Stimulated activated CD4-positive, alpha-beta T cell treated with anti-CD3 and anti-CD28 coated beads, Interleukin-4, amount 100 ng/mL, for 24 hours (primary cell): ENCODE data around the gene PAM.

ENCODE experiments used
- DNase-seq: peaks from one replicate; pipeline ENCODE4 v3.0.0-alpha.2; 2020

The PAM gene

DNA sequence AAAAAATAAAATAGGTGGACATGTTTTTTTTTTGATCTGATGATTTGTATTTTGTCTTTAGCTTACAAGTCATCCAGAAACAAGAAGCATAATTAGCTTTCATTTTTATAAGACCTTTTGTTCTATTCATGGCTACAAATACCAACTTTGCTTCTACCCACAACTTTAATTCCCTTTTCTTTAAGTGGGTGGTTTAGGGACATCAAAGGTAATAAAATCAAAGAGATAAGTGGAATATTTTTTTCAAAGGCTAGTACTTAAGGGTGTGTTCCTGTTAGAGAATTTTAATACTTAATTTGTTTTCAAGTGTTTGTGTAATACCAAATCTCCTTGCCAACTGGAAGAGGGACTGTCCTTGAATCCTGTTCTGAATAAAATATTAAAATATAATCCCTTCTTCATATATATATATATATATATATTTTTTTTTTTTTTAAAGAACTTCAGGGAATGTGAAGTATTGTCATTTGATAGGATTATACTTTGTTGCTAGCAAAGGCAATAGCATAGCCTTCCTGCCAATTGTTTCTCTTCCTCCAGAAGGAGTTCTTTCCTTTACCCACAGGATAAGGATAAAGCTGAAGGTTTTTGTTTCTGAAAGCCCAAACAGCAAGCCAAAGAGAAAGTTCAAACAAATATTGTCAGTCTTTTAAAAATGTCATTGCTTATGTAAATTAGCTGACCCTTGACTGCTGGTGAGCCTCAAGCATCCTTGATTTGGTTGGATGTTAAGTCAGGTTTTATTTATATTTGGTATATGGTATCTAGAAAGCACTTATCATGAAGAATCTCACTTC is 108.9 kb downstream of the PAM start:
- no peak for DNase-seq

DNA sequence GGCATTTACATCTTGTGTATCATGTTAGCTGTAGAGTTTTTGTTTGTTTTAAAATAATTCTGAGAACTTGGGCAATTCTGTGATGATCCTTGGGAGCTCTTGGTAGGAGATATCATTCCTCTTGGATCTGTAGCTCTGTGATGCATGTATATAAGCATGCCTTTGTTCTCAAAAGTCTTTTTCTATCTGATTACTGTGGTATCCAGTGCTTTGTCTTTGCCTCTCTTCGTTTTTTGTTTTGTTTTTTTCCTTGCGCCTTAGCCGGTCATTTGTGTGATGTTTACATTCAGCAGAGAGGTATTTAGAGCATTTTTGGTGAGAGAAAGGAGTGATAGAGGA is 110.0 kb downstream of the PAM start:
- DNase-seq: no peak

DNA sequence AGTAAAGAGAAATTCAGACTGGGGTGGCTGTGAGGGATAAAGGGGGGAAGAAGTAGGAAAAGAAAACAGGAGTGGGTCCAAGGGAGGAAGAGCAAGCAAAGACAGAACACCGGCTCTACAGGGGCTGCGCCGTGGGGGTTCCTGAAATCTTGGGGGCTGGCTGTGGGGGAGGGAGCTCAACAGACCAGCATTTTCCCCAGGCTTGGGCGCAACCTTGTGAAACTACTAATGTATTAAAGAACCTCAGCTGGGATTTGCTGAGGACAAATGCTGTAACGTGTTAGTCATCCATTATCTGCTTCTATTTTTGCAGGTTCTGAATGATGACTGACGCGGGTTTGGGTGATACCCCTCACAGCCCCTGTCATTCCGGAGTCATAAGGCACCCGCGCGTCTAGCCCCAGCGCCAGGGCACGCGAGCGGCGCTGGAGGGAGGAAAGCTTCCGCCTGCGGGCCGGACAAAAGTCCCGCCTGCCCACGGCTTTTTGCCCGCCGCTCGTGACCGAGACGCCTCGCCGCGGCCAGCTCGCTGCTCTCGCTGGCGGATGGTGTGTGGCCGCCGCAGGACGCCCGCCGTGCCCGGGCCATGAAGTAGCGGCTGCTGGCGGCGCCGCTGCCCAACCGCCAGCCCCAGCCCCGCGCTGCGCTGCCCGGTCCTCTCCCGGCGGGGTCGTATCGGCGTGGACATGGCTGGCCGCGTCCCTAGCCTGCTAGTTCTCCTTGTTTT is 110.6 kb downstream of the PAM start:
- DNase-seq: peak; percentile 44

DNA sequence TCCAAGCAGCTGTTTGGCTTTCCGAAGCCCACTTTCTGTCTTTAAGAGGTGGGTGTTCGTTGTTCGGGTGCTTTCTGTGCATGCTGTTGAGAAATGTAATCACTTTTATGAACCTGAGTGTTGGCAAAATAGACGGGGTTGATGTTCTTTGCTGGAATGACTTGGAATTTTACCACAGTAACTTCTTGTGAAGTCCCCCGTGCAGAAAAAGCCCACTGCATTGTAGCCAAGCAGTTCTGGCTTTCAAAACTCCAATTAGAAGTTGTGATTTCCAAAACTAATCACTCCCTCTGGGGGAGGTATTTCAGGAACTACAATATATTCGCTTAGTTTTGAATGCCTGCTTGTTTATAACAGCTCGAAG is 111.1 kb downstream of the PAM start:
- DNase-seq: no peak

DNA sequence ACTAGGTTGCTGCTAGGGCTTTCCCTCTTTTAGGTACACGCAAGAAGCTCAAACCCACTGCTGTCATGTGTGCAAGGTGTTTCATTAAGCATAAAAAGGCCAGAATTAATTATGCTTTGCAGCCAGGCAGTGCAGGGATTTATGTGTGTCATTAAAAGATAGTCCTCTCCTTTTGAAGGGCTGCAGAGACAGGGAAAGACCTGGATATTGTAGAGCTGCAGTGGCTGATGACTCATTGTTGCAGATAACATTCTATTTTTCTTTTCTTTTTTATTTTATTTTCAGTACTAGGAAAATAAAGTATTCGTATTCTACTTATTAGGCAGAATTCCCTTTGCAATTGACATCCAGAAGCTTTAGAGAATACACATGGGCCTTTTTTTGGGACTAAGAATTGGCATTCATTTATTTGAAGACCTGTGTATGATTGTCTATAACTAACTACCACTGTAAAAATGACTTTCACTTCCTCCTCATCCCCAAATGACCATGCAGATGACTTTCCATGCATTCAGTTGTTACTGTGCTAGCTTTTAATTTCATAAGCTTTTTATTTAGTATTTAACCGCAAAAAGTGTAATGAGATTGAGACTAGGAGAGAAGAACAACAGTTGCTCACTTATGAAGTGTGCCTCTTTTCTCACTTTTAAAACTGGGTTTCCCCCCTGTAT is 113.0 kb downstream of the PAM start:
- DNase-seq: no peak

DNA sequence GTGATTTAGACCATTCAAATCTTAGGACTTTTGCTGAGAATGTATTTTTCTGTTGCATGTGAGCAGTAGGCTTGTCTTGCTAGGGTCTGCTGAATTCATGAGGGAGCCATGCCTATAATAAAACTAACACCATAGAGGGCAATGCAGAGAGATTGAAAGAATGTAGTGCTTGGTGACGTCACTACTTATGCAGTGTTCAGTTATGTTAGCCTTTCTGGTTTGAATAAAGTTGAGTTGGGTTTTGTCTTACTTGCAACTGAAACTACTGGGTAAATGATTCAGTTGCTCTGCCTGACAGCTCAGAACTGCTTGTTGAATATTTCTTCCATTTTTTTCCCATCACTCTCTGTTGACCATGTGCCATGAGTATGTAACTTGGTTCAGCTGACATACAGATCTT is 114.1 kb downstream of the PAM start:
- no peak for DNase-seq

DNA sequence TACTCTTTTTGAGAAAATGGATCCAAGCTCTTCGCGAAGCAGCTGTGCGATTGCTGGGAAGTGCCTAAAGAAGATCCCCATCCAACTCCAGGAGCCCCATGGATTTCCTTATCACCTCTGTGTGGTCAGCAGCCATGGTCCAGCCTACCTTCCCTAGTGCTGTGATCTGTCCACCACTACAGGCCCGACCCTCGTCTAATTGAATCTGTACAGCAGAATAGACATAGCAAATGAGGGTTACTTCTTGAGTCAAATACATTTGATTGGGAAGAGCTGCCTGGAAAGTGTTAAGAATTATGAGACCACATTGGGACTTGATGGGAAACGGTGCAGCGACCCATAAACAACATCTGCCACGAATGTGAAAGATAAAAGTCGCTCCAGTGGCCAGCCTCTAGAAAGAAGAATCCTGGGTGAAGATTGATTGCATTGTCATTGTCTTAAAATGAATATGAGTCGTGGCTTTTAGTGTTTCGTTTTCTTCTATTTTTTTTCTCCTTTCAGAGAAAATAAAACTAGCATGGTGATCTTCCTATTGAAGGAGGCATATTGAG is 118.4 kb downstream of the PAM start:
- no peak for DNase-seq

DNA sequence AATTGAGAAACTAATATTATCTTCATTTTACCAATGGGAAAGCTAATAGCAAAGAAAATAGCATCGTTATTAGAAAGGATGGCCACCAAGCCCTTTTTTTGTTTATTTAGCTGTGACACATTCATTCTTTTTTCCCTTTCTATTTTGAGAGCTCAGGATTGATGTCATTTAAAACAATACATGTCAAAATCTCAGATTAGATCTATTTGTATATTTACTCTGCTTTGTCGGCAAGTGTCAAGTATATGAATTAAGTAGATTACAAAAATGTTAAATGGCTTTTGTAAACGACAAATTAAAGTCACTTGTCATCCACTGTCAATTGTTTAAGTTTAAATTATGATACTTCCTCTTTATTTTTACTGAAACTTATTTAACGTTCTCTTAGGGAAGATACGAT is 118.9 kb downstream of the PAM start:
- DNase-seq: no peak

DNA sequence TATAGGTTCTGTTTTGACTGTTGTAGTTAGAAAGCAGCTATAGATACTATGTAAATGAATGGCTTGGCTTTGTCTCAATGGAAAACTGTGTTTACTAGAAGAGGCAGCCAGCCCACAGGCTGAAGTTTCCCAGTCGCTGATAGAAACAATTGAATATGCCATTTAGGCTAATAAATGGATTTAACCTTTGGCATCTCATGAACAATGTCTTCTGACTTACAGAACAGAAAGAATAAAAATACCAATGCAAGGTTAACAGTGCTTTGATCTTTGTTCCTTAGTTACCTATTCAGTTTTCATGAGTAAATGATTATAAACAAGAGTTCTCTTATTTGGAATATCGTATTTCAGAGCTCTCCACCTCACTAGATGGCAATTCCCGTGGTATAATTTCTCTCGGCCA is 120.6 kb downstream of the PAM start:
- DNase-seq: no peak

DNA sequence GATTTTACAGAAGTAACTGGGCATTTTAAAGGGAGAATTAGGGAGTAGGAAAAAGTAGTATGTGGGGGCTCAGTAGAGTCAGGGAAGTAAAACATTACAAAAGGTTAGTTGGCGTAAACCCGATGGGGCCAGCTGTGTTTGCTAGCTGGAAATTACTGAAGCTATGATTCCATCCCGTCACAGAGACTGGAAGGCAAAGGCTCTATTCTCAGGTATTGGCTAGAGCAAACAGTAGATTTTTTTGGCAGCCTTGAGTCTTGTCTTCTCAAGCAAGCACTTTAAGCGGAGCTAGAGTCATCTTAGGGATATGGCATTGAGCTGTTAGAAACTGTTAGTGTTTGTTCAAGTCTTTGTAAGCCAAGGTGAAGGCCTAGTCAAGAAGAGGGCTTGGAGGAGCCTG is 121.5 kb downstream of the PAM start:
- DNase-seq: no peak

DNA sequence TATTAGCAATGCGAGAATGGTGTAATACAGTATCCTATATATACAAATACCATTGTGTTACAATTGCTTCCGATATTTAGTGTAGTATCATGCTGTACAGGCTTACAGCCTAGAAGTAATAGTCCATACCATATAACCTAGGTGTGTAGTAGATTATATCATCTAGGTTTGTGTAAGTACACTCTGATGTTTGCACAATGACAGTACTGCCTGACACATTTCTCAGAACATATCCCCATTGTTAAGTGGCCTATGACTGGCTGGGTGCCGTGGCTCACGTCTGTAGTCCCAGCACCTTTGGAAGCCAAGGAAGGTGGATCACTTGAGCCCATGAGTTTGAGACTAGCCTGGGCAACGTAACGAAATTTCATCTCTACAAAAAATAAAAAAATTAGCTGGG is 124.6 kb downstream of the PAM start:
- no peak for DNase-seq

DNA sequence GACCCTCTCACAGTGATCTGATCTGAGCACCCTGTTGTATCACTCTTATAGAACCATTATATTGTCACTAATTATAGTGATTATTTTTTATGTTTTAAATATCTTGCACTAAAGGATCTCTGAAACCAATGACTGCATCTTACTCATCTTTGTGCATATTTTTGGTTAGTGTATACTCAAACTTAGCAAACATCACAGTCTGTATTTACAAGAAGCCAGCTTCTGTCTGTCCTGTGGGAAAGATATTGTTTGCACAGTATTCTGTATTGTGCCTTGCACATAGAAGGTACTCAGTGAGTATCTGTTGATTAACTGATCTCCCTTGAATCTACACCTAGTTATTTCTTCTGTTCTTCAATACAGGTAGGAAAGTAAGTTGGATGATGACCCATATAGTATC is 131.5 kb downstream of the PAM start:
- DNase-seq: no peak

DNA sequence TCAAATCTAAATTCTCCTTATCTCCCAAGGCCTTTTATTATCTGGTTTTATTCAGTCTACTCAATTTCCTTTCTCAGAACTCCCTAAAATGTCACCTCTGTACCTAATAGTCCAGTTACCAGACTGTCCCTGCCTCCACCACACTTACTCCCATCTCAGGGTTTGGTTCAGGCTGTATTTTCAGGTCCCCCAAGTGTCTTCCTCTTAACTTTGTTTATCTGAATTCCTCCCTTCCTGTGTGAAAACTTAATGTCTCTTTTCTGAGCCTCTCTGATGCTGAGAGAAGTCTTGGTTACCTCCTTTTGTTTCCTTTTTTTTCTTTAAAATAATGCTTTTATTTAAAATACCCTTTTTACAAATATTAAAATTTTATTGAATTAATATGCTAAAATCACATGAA is 133.4 kb downstream of the PAM start:
- DNase-seq: no peak

DNA sequence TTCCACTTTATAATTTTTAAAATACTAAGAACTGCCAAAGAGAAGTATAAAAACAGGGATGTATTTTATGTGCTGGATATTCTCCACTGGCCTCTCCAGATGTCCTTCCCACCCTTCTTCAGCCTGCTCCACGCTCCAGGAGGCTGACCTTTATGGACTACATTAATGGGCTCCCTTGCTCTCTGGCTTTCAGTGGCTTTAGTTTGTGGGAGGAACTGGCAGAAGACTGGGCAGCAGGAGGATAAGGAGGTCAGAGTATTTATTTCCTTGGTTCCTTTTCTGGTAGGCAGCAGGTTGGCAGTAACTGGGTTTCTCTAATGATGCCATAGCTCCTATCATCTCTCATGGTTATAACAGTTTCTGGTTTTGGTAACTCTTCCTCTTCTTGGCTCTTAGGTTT is 133.9 kb downstream of the PAM start:
- DNase-seq: no peak

DNA sequence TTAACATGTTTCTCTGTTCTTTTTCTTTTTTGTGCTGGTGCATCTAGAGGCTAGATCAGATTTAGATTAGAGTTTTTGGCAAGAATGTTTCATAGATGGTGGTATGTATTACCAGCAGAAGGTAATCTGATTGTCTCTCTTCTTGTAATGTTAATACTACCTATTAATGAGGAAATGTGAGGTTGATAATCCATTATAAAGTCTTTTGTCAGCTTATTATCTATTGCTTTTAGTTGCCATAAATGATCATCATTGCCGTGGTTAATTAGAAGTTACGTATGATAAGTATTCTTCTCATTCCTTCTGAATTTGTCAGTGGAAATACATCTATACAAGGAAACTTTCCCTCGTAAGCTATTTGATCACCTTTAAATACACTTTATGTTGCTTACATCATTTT is 135.0 kb downstream of the PAM start:
- DNase-seq: no peak

DNA sequence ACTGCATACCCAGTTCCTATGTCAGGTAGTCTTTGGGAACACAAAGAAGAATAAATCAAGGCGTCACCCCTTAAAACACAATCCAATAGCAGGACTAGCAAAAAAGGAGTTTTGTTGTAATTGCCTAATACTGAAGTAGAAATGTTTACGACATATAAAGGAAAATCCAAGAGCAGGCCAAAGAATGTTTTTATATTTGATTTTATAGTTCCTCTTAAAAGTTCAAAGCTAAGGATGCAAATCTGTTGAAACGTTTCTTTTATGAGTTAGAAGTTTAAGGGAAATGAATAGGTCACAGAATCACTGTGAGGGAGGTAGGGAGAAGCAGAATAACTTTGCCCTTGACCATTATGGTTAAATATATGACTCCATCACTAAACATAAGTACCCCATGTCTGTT is 136.1 kb downstream of the PAM start:
- no peak for DNase-seq

DNA sequence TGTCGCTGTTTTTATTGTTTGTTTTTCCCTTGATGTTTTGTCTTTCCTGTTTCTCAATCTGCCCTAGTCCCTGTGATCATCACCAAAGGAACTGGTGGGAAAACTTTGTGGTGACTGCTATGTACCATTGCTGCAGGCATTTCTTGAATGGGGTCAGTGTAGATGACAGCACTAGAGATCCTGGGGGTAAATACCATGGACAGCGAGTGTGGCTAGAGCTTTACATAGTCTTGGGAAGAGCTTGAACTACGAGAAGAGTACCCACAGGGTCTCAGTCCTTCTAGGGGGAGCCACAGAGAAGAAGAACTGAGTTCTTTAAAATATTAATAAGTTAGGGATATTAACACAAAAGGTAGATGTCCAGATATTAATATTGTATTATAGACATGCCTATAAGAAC is 138.8 kb downstream of the PAM start:
- DNase-seq: no peak

DNA sequence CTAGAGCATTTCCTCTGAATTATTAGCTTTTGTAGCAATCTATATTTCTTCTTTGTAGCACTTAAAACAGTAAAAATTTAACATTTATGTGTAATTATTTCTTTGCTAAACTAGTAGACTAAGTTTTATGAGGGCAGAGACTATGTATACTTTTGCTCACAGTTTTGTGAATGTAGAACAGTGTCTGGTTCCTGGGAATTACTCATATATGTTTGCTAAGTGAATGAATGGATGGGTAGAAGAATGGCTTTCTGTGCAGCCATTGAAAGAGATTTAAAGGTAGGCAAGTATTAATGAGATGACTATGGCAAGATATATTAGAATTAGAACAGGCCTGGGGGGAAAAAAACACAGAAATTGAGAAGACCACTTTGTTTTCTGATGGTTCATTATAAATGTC is 140.1 kb downstream of the PAM start:
- DNase-seq: no peak

DNA sequence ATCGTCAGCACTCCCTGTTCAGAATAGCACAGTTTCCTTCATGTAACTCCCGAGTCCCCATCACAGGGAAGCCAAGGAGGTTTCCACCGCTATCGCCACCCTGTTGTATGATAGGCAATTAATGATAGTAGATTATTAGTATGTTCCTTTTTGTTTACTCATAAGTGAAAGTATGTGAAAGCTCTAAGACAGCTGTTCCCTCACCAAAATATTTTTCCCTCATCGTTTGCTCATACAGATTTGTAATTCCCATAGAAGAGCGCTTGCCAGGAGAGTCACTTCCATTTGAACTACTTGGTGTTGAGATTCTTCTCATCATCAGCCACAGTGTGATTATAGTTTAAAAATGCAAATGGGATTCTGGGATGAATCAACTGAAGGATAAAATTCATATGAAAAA is 140.9 kb downstream of the PAM start:
- DNase-seq: no peak

DNA sequence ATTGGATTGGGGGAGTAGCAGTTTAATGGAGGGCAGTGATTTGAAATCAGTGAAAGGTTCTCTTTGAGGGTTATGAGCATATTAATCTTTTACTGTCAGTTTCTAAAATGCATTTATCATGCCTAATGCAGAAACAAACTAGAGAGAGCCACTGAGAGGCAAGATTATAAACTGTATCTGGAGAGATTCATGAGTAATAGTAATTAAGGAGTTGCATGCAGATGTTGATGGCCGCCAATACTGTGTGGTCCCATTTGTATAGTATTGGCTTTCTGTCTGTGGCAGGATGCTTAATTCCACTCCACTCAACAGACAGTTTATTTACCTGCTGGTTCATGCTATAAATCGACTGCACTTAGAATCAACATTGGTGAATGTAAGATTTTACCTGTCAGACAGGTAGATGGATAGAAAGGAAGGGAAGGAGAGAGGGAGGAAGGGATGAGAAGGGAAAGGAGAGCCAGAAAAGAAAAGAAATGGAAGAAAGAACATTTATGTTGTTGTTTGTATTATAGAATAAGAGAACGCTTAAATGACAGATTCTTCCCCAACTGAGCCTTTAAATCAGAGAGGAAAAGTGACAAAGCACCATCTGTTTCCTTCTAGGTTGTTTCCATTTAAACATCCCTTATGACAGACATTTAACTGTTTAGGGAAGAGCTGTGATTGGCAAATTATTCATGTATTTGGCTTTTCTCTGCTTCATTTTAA is 146.5 kb downstream of the PAM start:
- no peak for DNase-seq

DNA sequence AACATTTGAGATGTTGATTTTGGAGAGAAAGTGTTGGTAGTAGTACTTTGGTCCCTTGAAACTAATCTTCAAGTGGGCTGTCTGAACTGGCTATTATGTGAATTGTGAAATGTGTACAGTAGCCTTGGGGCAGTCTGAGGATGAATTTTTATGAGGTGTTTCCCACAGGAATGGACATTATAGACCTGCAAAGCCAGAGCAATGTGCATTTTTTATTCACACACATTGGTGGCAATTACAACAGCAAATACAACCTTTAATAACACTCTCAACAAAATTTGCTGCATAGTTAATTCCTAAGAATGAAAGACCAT is 147.0 kb downstream of the PAM start:
- DNase-seq: no peak

DNA sequence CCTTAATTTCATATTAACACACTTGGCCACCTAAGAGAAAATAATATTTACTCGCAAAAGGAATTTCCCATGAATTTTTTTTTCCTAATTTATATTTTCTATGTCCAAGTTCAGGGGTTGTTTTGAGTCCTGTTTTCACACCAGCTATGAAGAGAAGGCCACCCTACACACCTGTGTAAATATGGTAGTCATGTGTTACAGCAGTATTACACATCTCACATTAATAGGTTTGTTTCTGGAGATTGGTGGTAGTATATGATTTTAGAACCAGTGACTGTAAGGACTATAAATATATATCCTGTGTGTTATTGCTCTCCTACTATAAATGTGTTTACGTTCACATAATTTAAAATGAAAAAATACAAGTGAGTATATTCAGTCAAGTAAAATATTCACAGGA is 147.5 kb downstream of the PAM start:
- DNase-seq: no peak

DNA sequence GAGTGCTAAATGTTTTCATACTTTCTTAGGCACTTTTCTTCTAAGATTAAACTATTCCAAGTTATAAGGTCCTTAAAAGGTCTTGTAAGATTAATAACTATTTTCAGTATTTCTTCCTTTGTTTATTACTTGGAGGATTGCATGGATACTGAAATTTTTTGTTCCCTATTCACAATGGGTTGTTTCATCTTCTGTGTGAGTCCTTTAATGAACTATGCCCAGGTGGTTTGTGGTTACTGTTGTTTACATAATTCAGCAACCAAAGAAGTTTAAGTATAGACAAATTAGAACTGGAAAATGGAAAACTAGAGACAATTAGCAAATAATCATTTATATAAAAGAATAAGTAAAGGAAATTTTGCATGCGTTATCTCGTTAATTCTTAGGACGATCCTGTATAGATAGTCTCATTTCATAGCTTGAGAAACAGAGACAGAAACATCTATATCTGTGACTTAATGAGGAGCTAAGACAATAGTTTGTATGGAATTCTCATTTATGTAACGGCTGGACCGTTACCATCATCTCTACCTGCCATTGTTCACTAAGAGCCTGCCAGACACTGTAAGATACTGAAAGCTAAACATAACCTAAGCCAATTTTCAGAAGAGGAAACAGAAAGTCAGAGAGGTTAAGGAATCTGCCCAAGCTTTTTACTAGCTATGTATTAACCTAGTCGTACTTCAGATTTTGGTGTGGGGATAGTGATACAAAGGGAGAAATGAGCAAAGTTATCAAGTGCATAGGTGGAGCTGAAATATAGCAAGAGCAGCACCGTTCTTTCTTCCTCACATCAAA is 148.2 kb downstream of the PAM start:
- DNase-seq: no peak
